ENCODE results near the gene NCAM2. TPM values are rescaled to one million over a fixed set of nuclear protein-coding genes. Genes with fewer than 3 reads are reported as not detected.

Gene NCAM2
- polyA plus RNA-seq, 1 donor from 2014 or later = 9.8 TPM

- no peak overlapping the region for H3K4me2 ChIP-seq (ENCODE audit: low read length)
- H2AFZ ChIP-seq (ENCODE audit: low read depth, low read length) = no peak overlapping the region
These were observed 139.8 kb downstream of the NCAM2 start for GRCh38 chr21:21137986-21138385.

GRCh38 chr21:21146587-21147373 is 148.6 kb downstream of the NCAM2 start:
- Histone ChIP-seq H3K79me2 (replicated peaks; ENCODE audit: insufficient read depth, low read length) (no peaks in the 10 kb centered on the region), H3K4me2 (ENCODE audit: low read length) (no peak overlapping the region), H4K20me1 (ENCODE audit: insufficient read depth) (no peaks in the 10 kb centered on the region), H3K27ac (ENCODE audit: low read length) (no peak overlapping the region), H3K4me3 (ENCODE audit: low read length) (no peak overlapping the region), H3F3A (ENCODE audit: insufficient read depth, low read length, poor library complexity, severe bottlenecking) (no peaks in the 10 kb centered on the region), H2AFZ (ENCODE audit: low read depth, low read length) (no peak overlapping the region), H3K9me3 (ENCODE audit: low read length) (no peaks in the 10 kb centered on the region), H3K9ac (ENCODE audit: low read length) (no peak overlapping the region), H3K36me3 (ENCODE audit: insufficient read depth, low read length) (no peaks in the 10 kb centered on the region), H3K9me2 (ENCODE audit: insufficient read depth, low read length) (no peaks in the 10 kb centered on the region), H3K27me3 (ENCODE audit: insufficient read depth, low read depth, low read length) (no peaks in the 10 kb centered on the region)
- TF ChIP-seq MXI1 (conservative IDR thresholded peaks at IDR 0.05; ENCODE audit: poor library complexity, severe bottlenecking) (no peak), POLR2AphosphoS5 (IDR thresholded peaks at IDR 0.05) (no peak), CTCF (IDR thresholded peaks at IDR 0.05; ENCODE audit: poor library complexity, severe bottlenecking) (no peak), EZH2 (IDR thresholded peaks at IDR 0.05; ENCODE audit: borderline replicate concordance, insufficient read depth, low read length, poor library complexity, severe bottlenecking) (no peak), EP300 (conservative IDR thresholded peaks at IDR 0.05; ENCODE audit: poor library complexity, severe bottlenecking) (no peak), TAF1 (IDR thresholded peaks at IDR 0.05; ENCODE audit: low read depth) (no peak)
- TF ChIP-seq, protein P1, sequence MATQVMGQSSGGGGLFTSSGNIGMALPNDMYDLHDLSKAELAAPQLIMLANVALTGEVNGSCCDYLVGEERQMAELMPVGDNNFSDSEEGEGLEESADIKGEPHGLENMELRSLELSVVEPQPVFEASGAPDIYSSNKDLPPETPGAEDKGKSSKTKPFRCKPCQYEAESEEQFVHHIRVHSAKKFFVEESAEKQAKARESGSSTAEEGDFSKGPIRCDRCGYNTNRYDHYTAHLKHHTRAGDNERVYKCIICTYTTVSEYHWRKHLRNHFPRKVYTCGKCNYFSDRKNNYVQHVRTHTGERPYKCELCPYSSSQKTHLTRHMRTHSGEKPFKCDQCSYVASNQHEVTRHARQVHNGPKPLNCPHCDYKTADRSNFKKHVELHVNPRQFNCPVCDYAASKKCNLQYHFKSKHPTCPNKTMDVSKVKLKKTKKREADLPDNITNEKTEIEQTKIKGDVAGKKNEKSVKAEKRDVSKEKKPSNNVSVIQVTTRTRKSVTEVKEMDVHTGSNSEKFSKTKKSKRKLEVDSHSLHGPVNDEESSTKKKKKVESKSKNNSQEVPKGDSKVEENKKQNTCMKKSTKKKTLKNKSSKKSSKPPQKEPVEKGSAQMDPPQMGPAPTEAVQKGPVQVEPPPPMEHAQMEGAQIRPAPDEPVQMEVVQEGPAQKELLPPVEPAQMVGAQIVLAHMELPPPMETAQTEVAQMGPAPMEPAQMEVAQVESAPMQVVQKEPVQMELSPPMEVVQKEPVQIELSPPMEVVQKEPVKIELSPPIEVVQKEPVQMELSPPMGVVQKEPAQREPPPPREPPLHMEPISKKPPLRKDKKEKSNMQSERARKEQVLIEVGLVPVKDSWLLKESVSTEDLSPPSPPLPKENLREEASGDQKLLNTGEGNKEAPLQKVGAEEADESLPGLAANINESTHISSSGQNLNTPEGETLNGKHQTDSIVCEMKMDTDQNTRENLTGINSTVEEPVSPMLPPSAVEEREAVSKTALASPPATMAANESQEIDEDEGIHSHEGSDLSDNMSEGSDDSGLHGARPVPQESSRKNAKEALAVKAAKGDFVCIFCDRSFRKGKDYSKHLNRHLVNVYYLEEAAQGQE (IDR thresholded peaks at IDR 0.05; ENCODE audit: borderline replicate concordance) = no peak

More at GRCh38 chr21:21137986-21138385, 139.8 kb downstream of the NCAM2 start:
- H3F3A ChIP-seq (ENCODE audit: insufficient read depth, low read length, poor library complexity, severe bottlenecking) = no peaks in the 10 kb centered on the region
- no peaks in the 10 kb centered on the region for H3K79me2 ChIP-seq (replicated peaks; ENCODE audit: insufficient read depth, low read length)
- H4K20me1 ChIP-seq (ENCODE audit: insufficient read depth) = no peaks in the 10 kb centered on the region
- no peaks in the 10 kb centered on the region for H3K27me3 ChIP-seq (ENCODE audit: insufficient read depth, low read depth, low read length)
- H3K36me3 ChIP-seq (ENCODE audit: insufficient read depth, low read length) = no peaks in the 10 kb centered on the region
- H3K9ac ChIP-seq (ENCODE audit: low read length) = no peak overlapping the region
- H3K4me3 ChIP-seq (ENCODE audit: low read length) = no peak overlapping the region
- no peak for TF ChIP-seq CTCF (IDR thresholded peaks at IDR 0.05; ENCODE audit: poor library complexity, severe bottlenecking)
- TF ChIP-seq EP300 (conservative IDR thresholded peaks at IDR 0.05; ENCODE audit: poor library complexity, severe bottlenecking) = no peak
- no peak for TF ChIP-seq SMC3 (conservative IDR thresholded peaks at IDR 0.05; ENCODE audit: poor library complexity)
- TF ChIP-seq, protein P1 (IDR thresholded peaks at IDR 0.05; ENCODE audit: borderline replicate concordance) = no peak
- no peak for TF ChIP-seq TAF1 (IDR thresholded peaks at IDR 0.05; ENCODE audit: low read depth)
- no peak for TF ChIP-seq RAD21 (conservative IDR thresholded peaks at IDR 0.05)
- TF ChIP-seq MXI1 (conservative IDR thresholded peaks at IDR 0.05; ENCODE audit: poor library complexity, severe bottlenecking) = no peak
- no peak for TF ChIP-seq EZH2 (IDR thresholded peaks at IDR 0.05; ENCODE audit: borderline replicate concordance, insufficient read depth, low read length, poor library complexity, severe bottlenecking)
- no peak for TF ChIP-seq POLR2AphosphoS5 (IDR thresholded peaks at IDR 0.05)
- H3K9me3 ChIP-seq (ENCODE audit: low read length) = no peaks in the 10 kb centered on the region
- H3K9me2 ChIP-seq (ENCODE audit: insufficient read depth, low read length) = no peaks in the 10 kb centered on the region
- H3K27ac ChIP-seq (ENCODE audit: low read length) = no peak overlapping the region
